ENCODE measurements around the gene TSPAN3. TPM values are rescaled to one million over a fixed set of nuclear protein-coding genes. Genes with fewer than 3 reads are reported as not detected.

The TSPAN3 gene
- total and polyA plus RNA-seq, 8 donors: 319 to 645 (median 360) TPM

DNA sequence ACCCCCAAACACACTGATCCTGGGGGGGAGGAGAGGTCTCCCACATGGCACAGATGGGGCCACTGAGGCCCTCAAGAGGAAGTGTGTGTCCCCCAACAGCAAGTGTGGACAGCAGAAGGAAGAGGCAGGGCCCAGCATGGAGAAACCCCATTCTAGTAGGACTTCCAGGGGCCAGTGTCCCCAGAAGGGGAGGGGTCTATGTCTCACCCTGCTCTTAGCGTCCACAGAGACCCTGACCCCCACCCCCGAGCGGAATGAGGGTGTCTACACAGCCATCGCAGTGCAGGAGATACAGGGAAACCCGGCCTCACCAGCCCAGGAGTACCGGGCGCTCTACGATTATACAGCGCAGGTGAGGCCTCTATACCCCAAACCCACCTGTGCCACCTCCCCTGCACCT lies 35.3 kb downstream of the TSPAN3 start:
- intact Hi-C loops (cut with DNase I): no loop called here
- no peak for ATAC-seq
- H3K4me1 ChIP-seq: no peaks in the 10 kb centered on the region

DNA sequence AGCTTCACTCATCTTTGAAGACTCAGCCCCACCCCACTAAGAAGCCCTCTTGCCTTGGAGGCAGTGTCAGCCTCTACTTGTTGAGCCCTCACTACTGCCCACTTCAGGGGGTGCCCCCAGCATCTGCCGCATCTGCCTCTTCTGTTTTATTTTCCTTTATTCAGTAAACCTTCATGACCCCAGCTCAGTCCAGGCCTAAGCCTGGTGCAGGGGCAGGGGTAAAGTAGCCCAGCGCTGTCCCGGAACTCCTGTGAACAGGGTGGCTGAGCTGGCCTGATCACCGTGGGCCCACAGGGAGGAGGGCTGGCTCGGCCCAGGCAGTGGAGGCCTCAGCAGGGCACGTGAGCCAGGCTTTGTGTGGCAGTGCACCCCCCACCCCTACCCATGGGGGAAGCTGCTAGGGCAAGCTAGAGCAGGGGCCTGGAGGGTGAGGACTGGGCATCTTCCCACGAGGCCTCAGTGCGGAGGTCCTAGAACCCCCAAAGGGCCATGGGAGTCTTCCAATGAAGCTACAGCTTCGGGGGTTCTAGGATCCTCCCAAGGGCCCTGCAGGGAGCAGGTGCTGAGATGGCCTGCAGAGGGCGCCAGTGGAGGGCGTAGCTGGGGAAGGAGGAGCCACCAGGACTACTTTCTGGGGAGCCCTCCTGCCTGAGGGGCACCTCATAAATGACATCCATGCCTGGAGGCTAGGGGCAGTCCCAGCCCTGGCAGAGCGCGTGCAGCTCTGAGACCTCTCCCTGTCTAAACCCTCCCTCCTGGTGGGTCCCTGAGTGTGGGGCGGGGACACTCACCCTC lies 36.0 kb downstream of the TSPAN3 start:
- H3K4me1 ChIP-seq: no peaks in the 10 kb centered on the region
- H3K36me3 ChIP-seq: peaks cover 0 to 78% of the 10 kb centered on the region in 2 donors
- TF ChIP-seq, protein P1, sequence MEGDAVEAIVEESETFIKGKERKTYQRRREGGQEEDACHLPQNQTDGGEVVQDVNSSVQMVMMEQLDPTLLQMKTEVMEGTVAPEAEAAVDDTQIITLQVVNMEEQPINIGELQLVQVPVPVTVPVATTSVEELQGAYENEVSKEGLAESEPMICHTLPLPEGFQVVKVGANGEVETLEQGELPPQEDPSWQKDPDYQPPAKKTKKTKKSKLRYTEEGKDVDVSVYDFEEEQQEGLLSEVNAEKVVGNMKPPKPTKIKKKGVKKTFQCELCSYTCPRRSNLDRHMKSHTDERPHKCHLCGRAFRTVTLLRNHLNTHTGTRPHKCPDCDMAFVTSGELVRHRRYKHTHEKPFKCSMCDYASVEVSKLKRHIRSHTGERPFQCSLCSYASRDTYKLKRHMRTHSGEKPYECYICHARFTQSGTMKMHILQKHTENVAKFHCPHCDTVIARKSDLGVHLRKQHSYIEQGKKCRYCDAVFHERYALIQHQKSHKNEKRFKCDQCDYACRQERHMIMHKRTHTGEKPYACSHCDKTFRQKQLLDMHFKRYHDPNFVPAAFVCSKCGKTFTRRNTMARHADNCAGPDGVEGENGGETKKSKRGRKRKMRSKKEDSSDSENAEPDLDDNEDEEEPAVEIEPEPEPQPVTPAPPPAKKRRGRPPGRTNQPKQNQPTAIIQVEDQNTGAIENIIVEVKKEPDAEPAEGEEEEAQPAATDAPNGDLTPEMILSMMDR (IDR thresholded peaks at IDR 0.05): peak; percentile 25 to 59
- no peak overlapping the region for H3K27ac ChIP-seq
- DNase-seq (peak in 2 of 4 donors; percentile 38 to 74), ATAC-seq (peak; percentile 46)
- no peaks in the 10 kb centered on the region for H3K9me3 ChIP-seq
- intact Hi-C loops (cut with DNase I): no loop called here
- peaks cover 0 to 16% of the 10 kb centered on the region in 2 donors for H3K27me3 ChIP-seq
- H3K4me3 ChIP-seq: no peak overlapping the region

More for the DNA sequence above, 35.3 kb downstream of the TSPAN3 start:
- Histone ChIP-seq H3K36me3 (peaks cover 0 to 71% of the 10 kb centered on the region in 2 donors), H3K9me3 (no peaks in the 10 kb centered on the region), H3K27ac (no peak overlapping the region), H3K4me3 (no peak overlapping the region), H3K27me3 (peaks cover 0 to 16% of the 10 kb centered on the region in 2 donors)
- DNase-seq: peak in 1 of 4 donors; percentile 26
- TF ChIP-seq, protein P1 (IDR thresholded peaks at IDR 0.05): no peak

DNA sequence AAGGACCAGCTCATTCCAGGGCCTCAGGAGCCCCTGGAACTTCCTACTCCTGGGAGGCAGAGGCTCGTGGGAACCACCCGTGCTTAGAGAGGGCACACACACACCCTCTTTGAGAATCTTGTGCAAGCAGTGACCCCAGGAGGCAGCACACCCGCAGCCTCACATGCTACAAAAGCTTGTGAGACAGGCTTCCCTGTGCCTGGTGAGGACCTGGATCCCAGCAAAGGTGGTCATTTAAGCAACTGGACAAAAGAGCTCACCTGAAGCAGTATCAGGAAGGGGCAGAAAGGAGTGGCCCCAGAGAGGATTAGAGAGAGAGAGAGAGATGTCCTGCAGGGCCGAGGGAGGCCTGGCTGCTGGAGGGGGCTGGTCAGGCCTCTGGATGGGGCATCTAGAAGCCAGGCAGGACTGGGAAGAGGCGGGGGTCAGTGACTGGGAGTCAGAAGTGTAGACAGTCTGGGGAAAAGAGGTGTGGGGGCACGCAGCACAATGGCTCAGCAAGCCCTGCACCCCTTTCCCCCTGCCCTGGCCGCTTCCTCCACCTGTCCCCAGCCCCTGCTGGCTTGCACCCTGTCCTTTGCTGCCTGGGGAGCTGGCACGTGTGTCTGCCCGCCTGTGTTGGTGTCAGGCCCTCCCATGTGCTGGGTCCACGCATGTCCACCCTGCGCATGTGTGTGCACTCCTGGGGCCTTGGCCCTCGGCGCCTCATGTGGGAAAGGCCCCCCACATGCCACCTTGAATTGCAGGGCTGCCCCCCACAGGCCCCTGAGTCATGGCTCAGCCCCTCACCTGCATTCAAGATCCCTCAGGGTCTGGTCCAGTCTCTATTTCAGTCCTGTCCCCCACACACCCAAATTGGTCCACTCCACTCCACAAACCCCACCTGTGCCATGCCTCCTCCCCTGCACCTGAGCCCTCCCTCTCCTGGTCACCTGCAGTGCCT lies 36.9 kb downstream of the TSPAN3 start:
- H3K9me3 ChIP-seq: no peaks in the 10 kb centered on the region
- no peak overlapping the region for H3K4me3 ChIP-seq
- H3K27ac ChIP-seq: no peak overlapping the region
- H3K36me3 ChIP-seq: peaks cover 0 to 87% of the 10 kb centered on the region in 2 donors
- peaks cover 0 to 16% of the 10 kb centered on the region in 2 donors for H3K27me3 ChIP-seq
- ATAC-seq: no peak
- intact Hi-C loops (cut with DNase I): no loop called here
- H3K4me1 ChIP-seq: no peaks in the 10 kb centered on the region
- TF ChIP-seq, protein P1 (IDR thresholded peaks at IDR 0.05): no peak
- peak in 1 of 4 donors; percentile 68 for DNase-seq

DNA sequence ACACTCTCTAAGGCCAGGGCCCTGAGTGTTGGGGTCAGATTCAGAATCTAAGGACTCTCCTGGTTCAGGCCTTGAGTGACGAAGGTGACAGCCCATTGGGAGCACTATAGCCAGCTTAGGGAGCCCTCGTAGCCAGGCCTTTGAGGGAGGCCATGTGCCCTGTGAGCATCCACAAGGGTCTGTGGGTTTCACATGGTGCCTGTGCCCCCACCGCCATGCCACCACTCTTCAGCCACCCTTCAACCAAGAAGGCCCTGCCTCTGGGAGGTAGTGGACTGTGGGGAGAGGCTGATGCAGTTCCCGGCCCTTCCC lies 37.5 kb downstream of the TSPAN3 start:
- Histone ChIP-seq H3K4me1 (peaks cover 0 to 6% of the 10 kb centered on the region in 2 donors), H3K27ac (no peak overlapping the region), H3K9me3 (no peaks in the 10 kb centered on the region), H3K4me3 (no peak overlapping the region), H3K36me3 (peaks cover 0 to 93% of the 10 kb centered on the region in 2 donors), H3K27me3 (peaks cover 0 to 16% of the 10 kb centered on the region in 2 donors)
- DNase-seq: no peak
- no peak for ATAC-seq
- TF ChIP-seq, protein P1 (IDR thresholded peaks at IDR 0.05): no peak
- intact Hi-C loops (cut with DNase I): no loop called here

Measured in left lung (tissue), 10 donors.